ENCODE measurements around the gene SLC30A7. TPM values are rescaled to one million over a fixed set of nuclear protein-coding genes. Genes with fewer than 3 reads are reported as not detected.

SLC30A7 gene
- total RNA-seq, 1 experiment from 2014 or later, result 20.7 TPM

DNA sequence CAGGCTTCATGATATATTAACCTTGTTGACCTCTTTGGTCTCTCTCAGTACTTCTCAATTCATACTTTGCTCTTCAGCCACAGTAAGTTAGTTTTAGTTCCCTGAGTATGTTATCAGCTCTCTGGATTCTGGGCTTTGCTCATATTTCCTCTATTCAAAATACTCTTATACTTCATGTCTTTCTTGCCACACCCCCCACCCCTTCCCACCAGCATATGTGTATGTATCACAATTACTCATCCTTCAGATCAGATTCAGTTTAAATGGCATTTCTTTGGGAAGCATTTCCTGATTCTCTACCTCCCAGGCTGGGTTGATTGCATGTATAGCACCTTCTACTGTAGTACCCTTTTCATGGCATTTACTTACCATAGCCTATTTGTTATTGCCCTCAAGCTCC, 28.3 kb downstream of the SLC30A7 start:
- Mint-ChIP-seq H3K36me3 (peaks cover 28% of the 10 kb centered on the region), H3K27ac (no peak overlapping the region), H3K27me3 (ENCODE audit: low read depth) (no peaks in the 10 kb centered on the region), H3K9me3 (0 out of 2 replicates have a peak, but pooled peaks cover 3% of the 10 kb centered on the region), H3K4me3 (no peak overlapping the region), H3K4me1 (no peaks in the 10 kb centered on the region)
- CTCF ChIA-PET, result no interaction called here
- POLR2A ChIA-PET, result no interaction called here
- DNase-seq (ENCODE audit: low spot score) (no peak), ATAC-seq (no peak)
- TF ChIP-seq ZNF671 (CRISPR knock-in tag; IDR thresholded peaks at IDR 0.05) (no peak), NR1H2 (CRISPR knock-in tag; IDR thresholded peaks at IDR 0.05) (no peak)

DNA sequence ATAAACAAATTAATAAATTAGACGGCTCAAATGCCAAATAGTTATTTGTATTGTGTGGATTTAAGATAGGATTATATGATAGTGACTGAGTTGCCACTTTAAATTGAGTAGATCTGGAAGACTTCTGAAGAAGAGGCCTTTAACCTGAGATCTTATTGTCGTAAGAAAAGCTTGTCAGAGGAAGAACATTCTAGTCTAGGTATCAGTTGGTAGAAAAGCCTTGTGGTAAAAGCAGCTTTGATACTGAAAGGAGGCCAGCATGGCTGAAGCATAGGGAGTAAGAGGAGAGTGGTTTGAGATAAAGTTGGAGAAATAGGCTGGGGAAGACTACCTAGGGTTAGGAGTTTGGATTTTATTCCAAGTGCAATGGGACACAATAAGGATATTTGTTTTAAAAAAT, 29.1 kb downstream of the SLC30A7 start:
- no peak for TF ChIP-seq RELA (CRISPR knock-in tag; IDR thresholded peaks at IDR 0.05; ENCODE audit: borderline replicate concordance)
- Mint-ChIP-seq H3K9me3 (0 out of 2 replicates have a peak, but pooled peaks cover 3% of the 10 kb centered on the region), H3K36me3 (peaks cover 28% of the 10 kb centered on the region), H3K4me1 (no peaks in the 10 kb centered on the region), H3K27me3 (ENCODE audit: low read depth) (no peaks in the 10 kb centered on the region), H3K4me3 (no peak overlapping the region), H3K27ac (no peak overlapping the region)
- ATAC-seq (no peak), DNase-seq (ENCODE audit: low spot score) (no peak)
- CTCF ChIA-PET, result no interaction called here
- POLR2A ChIA-PET, result no interaction called here

DNA sequence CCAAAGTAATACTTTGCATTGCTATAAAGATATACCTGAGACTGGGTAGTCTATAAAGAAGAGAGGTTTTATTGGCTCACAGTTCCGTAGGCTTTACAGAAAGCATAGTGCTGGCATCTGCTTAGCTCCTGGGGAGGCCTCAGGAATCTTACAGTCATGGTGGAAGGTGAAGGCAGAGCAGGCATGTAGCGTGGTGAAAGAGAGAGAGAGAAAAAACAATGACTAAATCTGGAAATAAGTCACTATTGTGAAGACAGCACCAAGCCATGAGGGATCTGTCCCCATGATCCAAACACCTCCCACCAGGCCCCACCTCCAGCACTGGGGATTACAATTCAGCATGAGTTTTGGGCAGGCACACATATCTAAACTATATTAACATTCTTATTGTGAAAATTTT, 30.4 kb downstream of the SLC30A7 start:
- peaks cover 28% of the 10 kb centered on the region for H3K36me3 Mint-ChIP-seq
- H3K9me3 Mint-ChIP-seq, result 0 out of 2 replicates have a peak, but pooled peaks cover 3% of the 10 kb centered on the region
- DNase-seq (ENCODE audit: low spot score), result no peak
- ChIA-PET CTCF (no interaction called here), POLR2A (no interaction called here)
- no peak overlapping the region for H3K4me3 Mint-ChIP-seq
- TF ChIP-seq SMAD4 (CRISPR knock-in tag; IDR thresholded peaks at IDR 0.05) (no peak), RELA (CRISPR knock-in tag; IDR thresholded peaks at IDR 0.05; ENCODE audit: borderline replicate concordance) (no peak), CREM (CRISPR knock-in tag; IDR thresholded peaks at IDR 0.05) (no peak), FOXP1 (CRISPR knock-in tag; IDR thresholded peaks at IDR 0.05; ENCODE audit: borderline replicate concordance) (no peak), GABPB1 (CRISPR knock-in tag; IDR thresholded peaks at IDR 0.05) (no peak), ETV6 (CRISPR knock-in tag; IDR thresholded peaks at IDR 0.05) (no peak), ZNF423 (CRISPR knock-in tag; IDR thresholded peaks at IDR 0.05) (no peak), ZNF121 (CRISPR knock-in tag; IDR thresholded peaks at IDR 0.05) (no peak), SMAD3 (CRISPR knock-in tag; IDR thresholded peaks at IDR 0.05; ENCODE audit: borderline replicate concordance) (no peak)
- TF ChIP-seq, protein P1, sequence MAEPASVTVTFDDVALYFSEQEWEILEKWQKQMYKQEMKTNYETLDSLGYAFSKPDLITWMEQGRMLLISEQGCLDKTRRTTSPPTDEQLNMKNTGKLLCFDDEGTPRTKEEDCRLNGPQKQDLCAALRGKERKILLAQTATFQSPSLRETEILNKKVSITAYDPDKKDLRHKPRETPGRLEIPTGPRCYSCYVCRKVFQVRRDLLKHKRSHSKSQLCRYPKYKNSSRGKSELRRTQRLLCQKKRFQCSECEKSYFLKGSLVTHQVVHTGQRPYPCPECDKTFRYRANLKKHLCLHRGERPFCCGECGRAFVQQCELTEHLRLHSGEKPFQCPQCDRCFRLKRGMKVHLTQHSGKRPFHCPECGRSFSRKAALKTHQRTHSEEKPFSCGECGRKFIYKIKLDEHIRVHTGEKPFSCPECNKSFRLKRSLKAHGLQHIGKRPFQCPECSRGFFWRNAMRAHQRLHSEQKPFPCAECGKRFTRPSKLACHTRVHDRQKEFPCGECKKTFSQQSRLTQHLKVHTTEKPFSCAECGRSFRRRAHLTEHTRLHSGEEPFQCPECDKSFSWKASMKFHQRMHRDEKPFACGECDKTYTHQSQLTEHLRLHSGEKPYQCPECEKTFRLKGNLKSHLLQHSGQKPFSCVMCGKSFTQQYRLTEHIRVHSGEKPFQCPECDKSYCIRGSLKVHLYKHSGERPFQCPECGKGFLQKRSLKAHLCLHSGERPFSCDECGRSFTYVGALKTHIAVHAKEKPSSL (CRISPR knock-in tag; conservative IDR thresholded peaks at IDR 0.05), result no peak
- TF ChIP-seq, protein P2, sequence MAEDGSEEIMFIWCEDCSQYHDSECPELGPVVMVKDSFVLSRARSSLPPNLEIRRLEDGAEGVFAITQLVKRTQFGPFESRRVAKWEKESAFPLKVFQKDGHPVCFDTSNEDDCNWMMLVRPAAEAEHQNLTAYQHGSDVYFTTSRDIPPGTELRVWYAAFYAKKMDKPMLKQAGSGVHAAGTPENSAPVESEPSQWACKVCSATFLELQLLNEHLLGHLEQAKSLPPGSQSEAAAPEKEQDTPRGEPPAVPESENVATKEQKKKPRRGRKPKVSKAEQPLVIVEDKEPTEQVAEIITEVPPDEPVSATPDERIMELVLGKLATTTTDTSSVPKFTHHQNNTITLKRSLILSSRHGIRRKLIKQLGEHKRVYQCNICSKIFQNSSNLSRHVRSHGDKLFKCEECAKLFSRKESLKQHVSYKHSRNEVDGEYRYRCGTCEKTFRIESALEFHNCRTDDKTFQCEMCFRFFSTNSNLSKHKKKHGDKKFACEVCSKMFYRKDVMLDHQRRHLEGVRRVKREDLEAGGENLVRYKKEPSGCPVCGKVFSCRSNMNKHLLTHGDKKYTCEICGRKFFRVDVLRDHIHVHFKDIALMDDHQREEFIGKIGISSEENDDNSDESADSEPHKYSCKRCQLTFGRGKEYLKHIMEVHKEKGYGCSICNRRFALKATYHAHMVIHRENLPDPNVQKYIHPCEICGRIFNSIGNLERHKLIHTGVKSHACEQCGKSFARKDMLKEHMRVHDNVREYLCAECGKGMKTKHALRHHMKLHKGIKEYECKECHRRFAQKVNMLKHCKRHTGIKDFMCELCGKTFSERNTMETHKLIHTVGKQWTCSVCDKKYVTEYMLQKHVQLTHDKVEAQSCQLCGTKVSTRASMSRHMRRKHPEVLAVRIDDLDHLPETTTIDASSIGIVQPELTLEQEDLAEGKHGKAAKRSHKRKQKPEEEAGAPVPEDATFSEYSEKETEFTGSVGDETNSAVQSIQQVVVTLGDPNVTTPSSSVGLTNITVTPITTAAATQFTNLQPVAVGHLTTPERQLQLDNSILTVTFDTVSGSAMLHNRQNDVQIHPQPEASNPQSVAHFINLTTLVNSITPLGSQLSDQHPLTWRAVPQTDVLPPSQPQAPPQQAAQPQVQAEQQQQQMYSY (CRISPR knock-in tag; IDR thresholded peaks at IDR 0.05), result no peak
- no peak for ATAC-seq
- no peaks in the 10 kb centered on the region for H3K27me3 Mint-ChIP-seq (ENCODE audit: low read depth)
- H3K4me1 Mint-ChIP-seq, result no peaks in the 10 kb centered on the region
- H3K27ac Mint-ChIP-seq, result no peak overlapping the region

DNA sequence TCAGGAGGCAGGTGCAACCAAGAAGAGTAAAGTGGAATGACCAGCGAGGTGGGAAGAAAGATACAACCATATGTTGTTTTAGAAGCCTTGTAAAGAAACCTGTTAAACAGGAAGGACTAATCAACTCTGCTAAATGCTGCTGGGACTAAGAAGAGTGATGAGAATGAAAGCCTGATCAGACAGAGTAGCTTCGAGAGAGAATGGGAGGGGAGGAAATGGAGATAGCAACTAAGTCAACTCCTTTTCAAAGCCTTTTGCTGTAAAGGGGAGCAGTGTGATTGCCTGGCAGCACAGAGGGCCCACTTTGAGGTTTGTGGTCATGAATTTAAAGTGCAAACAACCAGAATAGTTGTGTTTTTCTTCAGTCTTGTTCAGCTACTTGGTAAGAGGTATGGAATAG, 31.4 kb downstream of the SLC30A7 start:
- Mint-ChIP-seq H3K9me3 (0 out of 2 replicates have a peak, but pooled peaks cover 3% of the 10 kb centered on the region), H3K36me3 (peaks cover 26% of the 10 kb centered on the region), H3K4me1 (no peaks in the 10 kb centered on the region), H3K4me3 (no peak overlapping the region), H3K27me3 (ENCODE audit: low read depth) (no peaks in the 10 kb centered on the region), H3K27ac (no peak overlapping the region)
- CTCF ChIA-PET, result no interaction called here
- DNase-seq (ENCODE audit: low spot score), result no peak
- ATAC-seq, result no peak
- POLR2A ChIA-PET, result no interaction called here
- TF ChIP-seq HMGA2 (CRISPR knock-in tag; IDR thresholded peaks at IDR 0.05) (no peak), FOXK1 (CRISPR knock-in tag; IDR thresholded peaks at IDR 0.05) (no peak), SOX15 (CRISPR knock-in tag; IDR thresholded peaks at IDR 0.05) (no peak), ZNF396 (CRISPR knock-in tag; IDR thresholded peaks at IDR 0.05; ENCODE audit: borderline replicate concordance) (no peak)
- TF ChIP-seq, protein P1 (CRISPR knock-in tag; conservative IDR thresholded peaks at IDR 0.05), result no peak
- TF ChIP-seq, protein P3, sequence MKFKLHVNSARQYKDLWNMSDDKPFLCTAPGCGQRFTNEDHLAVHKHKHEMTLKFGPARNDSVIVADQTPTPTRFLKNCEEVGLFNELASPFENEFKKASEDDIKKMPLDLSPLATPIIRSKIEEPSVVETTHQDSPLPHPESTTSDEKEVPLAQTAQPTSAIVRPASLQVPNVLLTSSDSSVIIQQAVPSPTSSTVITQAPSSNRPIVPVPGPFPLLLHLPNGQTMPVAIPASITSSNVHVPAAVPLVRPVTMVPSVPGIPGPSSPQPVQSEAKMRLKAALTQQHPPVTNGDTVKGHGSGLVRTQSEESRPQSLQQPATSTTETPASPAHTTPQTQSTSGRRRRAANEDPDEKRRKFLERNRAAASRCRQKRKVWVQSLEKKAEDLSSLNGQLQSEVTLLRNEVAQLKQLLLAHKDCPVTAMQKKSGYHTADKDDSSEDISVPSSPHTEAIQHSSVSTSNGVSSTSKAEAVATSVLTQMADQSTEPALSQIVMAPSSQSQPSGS (CRISPR knock-in tag; IDR thresholded peaks at IDR 0.05; ENCODE audit: borderline replicate concordance, low read depth), result no peak
- TF ChIP-seq, protein P4, sequence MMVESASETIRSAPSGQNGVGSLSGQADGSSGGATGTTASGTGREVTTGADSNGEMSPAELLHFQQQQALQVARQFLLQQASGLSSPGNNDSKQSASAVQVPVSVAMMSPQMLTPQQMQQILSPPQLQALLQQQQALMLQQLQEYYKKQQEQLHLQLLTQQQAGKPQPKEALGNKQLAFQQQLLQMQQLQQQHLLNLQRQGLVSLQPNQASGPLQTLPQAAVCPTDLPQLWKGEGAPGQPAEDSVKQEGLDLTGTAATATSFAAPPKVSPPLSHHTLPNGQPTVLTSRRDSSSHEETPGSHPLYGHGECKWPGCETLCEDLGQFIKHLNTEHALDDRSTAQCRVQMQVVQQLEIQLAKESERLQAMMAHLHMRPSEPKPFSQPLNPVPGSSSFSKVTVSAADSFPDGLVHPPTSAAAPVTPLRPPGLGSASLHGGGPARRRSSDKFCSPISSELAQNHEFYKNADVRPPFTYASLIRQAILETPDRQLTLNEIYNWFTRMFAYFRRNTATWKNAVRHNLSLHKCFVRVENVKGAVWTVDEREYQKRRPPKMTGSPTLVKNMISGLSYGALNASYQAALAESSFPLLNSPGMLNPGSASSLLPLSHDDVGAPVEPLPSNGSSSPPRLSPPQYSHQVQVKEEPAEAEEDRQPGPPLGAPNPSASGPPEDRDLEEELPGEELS (CRISPR knock-in tag; IDR thresholded peaks at IDR 0.05), result no peak
